Hepatic stellate cell (primary cell): ENCODE measurements around the gene OSCAR.

Source experiments
- DNase-seq: peaks from one replicate; pipeline ENCODE4 v3.0.0; 2011; ENCODE audit warnings: low spot score

Gene OSCAR, protein sequence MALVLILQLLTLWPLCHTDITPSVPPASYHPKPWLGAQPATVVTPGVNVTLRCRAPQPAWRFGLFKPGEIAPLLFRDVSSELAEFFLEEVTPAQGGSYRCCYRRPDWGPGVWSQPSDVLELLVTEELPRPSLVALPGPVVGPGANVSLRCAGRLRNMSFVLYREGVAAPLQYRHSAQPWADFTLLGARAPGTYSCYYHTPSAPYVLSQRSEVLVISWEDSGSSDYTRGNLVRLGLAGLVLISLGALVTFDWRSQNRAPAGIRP

DNA sequence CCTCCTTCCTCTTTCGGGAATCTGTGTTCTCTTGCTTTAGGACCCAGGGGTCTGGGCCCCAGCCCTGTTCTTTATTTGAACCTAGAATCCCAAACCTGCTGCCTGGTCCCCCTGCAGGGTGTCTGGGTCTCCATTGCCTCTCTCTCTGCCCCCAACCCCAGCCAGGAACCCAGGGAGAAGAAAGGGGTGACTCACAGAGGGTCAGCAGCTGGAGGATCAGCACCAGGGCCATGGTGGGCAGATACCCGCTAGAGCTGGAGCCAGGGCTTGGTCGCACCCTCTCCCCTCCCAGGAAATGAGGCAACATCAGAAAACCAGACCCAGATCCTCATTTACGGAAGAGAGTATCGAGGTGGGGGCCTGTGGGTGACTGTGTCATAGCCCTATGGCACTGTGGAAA lies at the start of gene OSCAR:
OSCAR (minus strand) TSS at position 243 of the 400 bp plus-strand sequence; CDS start at position 232, 11 bp downstream.
- no peak for DNase-seq

DNA sequence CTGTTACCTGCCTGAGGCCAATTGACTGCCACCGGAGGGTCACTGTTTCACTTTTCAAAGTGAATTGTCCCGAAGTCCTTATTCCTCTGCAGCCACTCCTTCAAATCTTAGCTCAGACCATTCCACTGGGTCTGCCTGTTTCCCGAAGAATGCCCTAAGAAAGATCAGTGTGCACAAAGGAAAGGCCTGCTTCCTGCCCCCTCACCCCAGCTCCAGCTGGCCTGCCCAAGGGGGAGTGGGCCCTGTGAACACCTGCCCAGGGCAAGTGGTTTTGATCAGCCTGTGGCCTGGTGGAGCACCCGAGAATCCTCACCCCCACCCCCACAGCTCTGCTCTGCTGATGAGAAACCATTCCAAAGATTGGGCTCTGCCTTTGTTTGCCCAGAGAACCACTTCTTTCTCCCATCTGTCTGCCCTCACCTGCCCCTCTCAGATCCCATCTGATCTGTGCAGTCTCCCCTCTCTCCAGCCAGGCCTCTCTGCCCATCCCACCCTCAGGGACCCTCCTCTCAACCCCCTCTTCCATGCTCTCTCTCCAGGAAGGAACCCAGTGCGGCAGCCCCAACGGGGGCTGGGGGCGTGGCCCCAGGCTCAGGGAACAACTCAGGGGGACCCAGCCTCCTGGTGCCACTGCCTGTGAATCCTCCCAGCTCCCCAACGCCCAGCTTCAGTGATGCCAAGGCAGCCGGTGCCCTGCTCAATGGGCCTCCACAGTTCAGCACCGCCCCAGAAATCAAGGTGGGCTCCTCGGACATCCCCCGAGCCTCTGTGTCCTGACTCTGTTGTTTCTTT lies 48.6 kb upstream of the OSCAR start:
- no peak for DNase-seq

GRCh38 chr19:54148158-54148557 lies 47.6 kb upstream of the OSCAR start:
- no peak for DNase-seq

DNA sequence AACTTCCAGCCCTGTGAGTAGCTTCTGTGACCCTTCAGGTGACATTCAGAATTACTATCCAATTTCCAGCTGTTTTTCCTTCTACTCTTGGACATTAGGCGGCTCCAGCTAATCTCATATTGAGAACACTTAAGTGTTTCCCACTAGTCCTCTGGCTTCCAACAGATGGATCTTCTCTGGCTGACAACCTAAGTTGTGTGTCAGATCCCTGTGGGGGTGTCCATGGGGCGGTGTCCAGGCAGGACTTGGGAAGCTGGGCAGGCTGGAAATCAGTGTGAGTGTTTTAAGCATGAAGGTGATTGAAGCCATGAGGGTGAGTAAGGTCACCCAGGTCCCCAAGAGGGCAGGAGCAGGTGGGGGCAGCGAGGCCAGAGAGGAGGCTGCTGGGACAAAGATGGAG lies 47.1 kb upstream of the OSCAR start:
- no peak for DNase-seq

DNA sequence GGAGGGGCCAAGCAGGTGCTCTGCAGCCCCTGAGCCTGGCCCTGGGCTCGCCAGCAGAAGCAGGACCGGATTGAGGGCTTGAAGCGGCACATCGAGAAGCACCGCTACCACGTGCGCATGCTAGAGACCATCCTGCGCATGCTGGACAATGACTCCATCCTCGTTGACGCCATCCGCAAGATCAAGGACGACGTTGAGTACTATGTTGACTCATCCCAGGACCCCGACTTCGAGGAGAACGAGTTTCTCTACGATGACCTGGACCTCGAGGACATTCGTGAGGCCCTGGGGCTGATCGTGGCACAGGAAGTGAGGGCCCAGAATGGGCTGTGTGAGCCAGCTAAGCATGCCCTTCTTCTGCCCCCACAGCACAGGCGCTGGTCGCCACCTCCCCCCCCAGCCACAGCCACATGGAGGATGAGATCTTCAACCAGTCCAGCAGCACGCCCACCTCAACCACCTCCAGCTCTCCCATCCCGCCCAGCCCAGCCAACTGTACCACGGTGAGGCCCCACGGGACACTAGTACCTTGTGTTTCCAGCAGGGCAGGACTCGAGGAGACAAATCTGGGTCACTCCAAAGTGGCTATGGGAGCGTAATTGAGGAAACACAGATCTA lies 45.0 kb upstream of the OSCAR start:
- DNase-seq = no peak

- DNase-seq = peak; percentile 30
These were observed 41.7 kb upstream of the OSCAR start for GRCh38 chr19:54142166-54142780.

GRCh38 chr19:54141356-54141755 lies 40.8 kb upstream of the OSCAR start:
- no peak for DNase-seq

DNA sequence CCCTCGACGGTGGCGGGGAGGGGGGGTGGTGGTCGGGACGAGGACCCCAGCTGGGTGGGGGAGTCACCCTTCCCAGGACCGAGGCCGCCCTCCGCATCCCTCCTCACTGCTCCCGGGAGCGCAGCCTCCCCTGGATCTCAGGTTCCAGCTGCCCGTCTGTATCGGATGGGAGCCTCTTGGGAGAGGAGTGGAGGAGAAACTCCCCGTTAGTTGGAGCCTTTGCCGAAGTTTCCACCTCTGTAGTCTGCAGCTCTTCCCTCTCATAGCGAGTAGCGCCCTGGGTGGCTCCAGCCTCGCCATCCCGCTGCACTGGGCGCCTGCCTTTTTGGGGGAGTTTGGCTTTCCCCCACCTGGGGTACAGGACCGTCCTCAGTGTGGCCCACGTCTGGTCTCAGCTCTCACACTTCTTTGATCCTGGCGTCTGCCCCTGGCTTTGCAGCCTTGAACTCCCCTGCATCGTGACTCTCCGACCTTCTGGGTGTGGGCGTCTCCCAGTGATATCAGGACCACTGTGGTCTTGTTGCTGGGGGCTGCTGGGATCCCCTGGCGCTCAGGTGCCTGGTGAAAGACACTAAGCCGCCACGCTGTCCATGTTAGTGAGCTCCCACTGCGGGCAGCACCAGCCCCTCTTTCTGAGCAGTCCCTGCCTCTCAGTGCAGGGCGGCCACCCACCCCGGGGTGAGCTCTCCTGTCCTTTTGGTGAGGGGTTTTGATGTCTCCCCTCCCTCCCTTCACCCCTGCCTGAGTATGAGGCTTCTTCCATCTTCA lies 38.1 kb upstream of the OSCAR start:
- peak; percentile 31 for DNase-seq

DNA sequence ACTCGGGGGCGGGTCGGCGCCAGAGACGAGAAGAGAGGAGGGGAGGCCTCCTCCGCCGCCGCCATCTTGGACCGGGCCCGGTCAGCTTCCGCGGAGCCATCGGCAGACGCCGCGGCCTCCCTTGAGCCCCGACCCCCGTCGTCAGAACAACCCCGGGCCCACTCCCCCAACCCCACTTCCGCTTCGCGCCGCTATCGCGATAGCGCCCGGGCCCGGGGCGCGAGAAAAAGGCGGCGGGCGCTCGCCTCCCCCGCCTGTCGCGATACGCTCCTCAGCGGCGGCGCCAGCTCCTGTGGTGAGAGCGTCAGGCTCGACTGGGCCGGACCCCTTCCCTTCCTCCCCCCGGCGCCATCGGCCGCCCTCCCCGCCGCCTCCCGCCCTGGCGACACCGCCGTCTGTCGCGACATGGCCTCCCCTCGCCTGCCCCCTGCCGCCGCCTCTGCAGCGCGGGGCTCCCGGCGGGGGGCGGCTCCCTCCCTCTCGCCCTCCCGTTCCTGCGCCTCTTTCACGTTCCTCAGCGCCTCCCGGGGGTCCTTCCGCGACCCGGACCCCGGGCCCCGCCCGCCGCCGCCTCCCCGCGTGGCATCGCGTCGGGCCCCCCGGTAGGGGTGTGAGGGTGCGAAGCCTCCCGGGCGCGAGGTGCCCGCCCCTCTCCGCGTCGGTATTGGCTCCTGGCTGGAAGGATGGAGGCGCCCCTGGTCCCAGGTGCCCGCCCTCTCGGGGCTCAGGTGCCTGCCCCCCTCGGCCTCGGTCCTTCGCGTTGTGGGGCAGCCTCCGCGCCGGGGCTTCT lies 37.3 kb upstream of the OSCAR start, which contains the start of gene CNOT3:
CNOT3 (plus strand) TSS at position 64 of the 790 bp plus-strand sequence. CDS start 5,217 bp downstream, outside the sequence.
- DNase-seq = peak; percentile 31

GRCh38 chr19:54136864-54137698 lies 36.5 kb upstream of the OSCAR start:
- peak; percentile 100 for DNase-seq

DNA sequence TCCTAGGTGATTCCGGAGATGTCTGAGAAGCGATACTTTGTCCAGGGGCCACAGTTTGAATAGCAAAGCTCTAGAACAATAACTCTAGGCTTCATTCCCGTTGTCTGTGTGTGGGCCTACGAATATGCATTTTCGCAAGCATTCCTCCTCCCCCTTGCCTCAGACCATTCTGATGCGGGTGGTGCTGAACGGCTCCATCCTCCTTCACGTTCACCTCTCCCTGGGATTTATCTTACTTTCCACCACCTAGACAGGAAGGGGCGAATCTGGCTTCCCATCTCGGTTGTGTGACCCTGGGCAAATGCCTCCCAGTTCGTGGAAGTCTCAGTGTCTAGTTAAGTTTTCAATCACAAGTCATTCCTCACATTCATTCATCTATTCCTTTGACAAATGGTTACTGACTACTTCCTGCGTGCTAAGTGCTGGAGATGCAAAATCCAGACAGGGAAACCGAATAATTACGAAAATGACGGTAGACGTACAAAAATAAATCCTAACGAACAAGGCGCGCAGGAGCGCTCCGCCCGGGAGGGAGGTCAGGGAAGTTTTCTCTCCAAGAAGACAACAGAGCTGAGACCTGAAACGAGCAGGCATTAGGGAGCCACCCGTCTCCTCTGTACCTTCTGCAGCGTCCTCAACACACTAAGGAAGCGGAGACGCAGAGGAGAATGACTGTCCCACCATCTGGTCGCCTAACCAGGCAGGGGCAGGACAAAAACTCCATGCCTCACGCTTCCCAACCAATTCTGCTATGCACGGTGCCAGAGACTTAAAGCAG lies 35.7 kb upstream of the OSCAR start:
- peak; percentile 41 for DNase-seq

DNA sequence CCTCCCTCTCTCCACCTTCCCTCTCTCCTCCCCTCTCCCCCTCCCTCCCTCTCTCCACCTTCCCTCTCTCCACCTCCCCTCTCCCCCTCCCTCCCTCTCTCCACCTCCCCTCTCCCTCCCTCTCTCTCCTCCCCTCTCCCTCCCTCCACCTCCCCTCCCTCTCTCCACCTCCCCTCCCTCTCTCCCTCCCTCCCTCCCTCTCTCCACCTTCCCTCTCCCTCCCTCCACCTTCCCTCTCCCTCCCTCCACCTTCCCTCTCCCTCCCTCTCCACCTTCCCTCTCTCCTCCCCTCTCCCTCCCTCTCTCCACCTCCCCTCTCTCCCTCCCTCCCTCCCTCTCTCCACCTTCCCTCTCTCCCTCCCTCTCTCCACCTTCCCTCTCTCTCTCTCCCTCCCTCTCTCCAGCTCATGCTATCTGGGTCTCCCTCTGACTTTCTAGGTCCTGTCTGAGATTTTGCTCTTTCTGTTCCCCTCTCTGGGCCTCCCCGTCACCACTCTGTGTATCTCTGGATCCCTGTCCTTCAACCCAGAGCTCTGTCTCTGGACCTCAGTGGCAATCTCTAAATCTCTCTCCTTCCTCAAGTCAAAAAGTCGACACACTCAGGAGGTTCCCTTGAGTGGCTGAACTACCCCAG lies 33.5 kb upstream of the OSCAR start:
- no peak for DNase-seq

- no peak for DNase-seq
These were observed 32.8 kb upstream of the OSCAR start for GRCh38 chr19:54133312-54133956.

DNA sequence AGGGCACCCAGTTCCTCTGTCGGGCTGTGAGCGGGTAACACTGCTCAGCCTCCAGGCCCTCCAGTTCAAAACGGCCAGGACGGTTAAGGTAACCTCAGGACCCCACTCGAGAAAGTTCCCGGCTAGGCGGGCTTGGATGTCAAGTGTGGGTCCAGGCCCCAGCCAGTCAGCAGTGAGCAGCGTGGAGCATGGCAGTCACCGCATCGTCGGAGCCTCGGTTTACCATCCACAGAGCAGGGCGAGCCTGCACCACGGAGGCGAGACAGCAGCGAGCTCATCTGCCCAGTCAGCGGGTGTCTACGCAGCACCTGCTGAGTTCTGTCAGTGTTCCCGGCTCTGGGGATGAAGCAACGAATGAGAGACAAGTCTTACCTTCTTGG lies 29.0 kb upstream of the OSCAR start:
- no peak for DNase-seq

DNA sequence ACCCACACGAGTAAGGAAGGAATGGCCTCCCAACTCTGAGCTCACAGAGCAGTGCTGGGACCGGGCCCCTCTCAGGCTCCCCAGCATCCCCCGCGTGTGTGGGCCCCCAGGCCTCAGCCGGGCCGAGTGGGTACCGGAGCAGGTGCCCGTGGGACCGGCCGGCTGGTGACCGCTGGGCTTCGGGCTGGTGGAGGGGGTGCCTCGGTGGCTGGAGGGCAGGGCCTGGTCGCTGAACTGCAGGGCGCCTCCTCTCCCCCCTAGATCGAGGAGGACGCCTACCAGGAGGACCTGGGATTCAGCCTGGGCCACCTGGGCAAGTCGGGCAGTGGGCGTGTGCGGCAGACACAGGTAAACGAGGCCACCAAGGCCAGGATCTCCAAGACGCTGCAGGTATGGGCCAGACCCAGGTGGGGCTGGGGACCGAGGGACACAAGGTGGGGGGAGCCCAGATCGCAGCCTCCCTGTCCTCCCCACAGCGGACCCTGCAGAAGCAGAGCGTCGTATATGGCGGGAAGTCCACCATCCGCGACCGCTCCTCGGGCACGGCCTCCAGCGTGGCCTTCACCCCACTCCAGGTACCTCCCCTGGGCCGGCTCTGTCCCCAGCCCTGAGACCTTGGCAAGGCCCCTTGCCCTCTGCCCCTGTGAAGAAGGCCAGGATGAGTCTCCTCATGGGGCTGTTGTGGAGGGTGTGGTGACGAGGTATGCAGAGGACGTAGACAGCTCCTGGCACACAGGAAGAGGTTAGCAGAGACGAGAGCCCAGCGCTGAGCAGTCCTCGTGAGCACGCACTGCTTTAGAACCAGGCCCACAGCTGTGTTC lies 28.4 kb upstream of the OSCAR start:
- DNase-seq = no peak

GRCh38 chr19:54128441-54128725 lies 27.8 kb upstream of the OSCAR start:
- no peak for DNase-seq

DNA sequence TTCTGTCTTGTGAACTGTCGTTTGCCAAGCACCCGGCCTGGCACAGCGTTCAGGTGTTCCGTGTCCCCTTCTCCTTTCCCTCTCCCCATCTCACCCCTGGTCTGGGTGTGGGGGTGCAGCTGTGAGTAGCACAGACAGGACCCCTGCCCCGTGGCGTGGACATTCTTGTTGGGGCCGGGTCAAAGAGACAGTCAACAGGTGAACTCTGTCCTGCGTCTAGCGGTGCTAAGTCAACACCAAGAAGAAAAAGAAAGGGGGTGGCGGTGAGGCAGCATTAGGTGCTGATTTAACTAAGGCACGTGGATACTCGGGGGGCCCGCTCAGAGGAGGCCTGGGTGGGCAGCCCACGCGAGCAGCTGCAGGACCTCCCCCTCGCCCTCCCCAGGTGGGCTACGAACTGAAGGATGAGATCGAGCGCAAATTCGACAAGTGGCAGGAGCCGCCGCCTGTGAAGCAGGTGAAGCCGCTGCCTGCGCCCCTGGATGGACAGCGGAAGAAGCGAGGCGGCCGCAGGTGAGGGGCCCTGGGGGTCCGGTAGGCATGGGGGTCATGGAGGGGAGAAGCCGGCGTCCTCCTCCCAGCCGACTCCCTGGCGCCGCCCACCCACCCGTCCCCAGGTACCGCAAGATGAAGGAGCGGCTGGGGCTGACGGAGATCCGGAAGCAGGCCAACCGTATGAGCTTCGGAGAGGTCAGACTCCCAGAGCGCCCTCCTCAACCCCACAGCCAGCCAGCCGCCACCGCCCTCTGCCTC lies 27.3 kb upstream of the OSCAR start:
- no peak for DNase-seq
